Dendritic cell treated with granulocyte-macrophage colony-stimulating factor and Interleukin-4, amounts not matched to agents 40 ng/mL and 50 ng/mL, for 4 days (primary cell): Measurements from ENCODE around the gene HOXD13.
A peak's percentile ranks its signal among the peaks of the same experiment; 100 is the strongest.

ENCODE experiments used
- H3K27ac Mint-ChIP-seq: one replicate; pipeline ENCODE4 v1.8.0; 2022; ENCODE audit warnings: mild to moderate bottlenecking, mixed read lengths
- H3K27me3 Mint-ChIP-seq: one replicate; pipeline ENCODE4 v1.8.0; 2022; ENCODE audit warnings: mild to moderate bottlenecking, mixed read lengths
- H3K36me3 Mint-ChIP-seq: one replicate; pipeline ENCODE4 v1.8.0; 2022; ENCODE audit warnings: low read depth, mixed read lengths
- H3K4me1 Mint-ChIP-seq: one replicate; pipeline ENCODE4 v1.8.0; 2022; ENCODE audit warnings: low read depth, mixed read lengths
- H3K4me3 Mint-ChIP-seq: one replicate; pipeline ENCODE4 v1.8.0; 2022; ENCODE audit warnings: mild to moderate bottlenecking, moderate library complexity, mixed read lengths
- H3K9me3 Mint-ChIP-seq: one replicate; pipeline ENCODE4 v1.8.0; 2022; ENCODE audit warnings: mixed read lengths
- intact Hi-C: fragments of 100-400 bp; cut with micrococcal nuclease; formaldehyde crosslinking; loops from one replicate; pipeline ENCODE4 v1.15.0; 2022

The HOXD13 gene

GRCh38 chr2:176092270-176093144 is at the start of gene HOXD13:
Gene HOXD13 (plus strand): TSS chr2:176092721. CDS start chr2:176092891, 170 bp downstream.
- Mint-ChIP-seq H3K9me3 (no peaks in the 10 kb centered on the region), H3K4me1 (peaks cover 50% of the 10 kb centered on the region), H3K27ac (no peak within 1 kb of the TSS), H3K4me3 (peak within 1 kb of the TSS; percentile 73), H3K36me3 (no peaks in the 10 kb centered on the region), H3K27me3 (peaks cover 94% of the 10 kb centered on the region)
- intact Hi-C loops: loop anchor here (10.0 kb wide), 1 partner anchor 88 kb away; the partner anchor contains the start of gene LNPK

GRCh38 chr2:176056406-176056805 is 36.1 kb upstream of the HOXD13 start:
- intact Hi-C loops: no loop called here
- H3K27ac Mint-ChIP-seq: no peak overlapping the region
- no peaks in the 10 kb centered on the region for H3K36me3 Mint-ChIP-seq
- H3K9me3 Mint-ChIP-seq: no peaks in the 10 kb centered on the region
- no peaks in the 10 kb centered on the region for H3K4me1 Mint-ChIP-seq
- no peak overlapping the region for H3K4me3 Mint-ChIP-seq
- peaks cover 48% of the 10 kb centered on the region for H3K27me3 Mint-ChIP-seq

DNA sequence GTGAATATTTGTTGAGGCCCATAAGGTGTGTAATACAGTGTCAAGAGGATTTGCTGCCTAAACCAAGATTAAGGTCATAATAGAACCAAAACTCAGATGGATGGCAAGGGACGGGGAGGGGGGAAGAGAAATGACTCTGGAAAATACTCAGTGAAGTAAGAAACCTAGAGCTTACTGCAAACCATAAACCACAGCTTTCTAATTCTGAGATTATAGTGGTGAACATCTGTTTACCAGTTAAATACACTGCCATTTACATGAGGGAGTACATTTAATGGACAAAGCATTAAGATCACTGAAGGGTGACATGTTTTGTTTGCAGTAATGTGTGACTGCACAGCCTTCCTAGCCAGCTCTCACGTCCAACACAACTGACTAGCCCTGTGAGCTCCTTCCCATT is 28.6 kb upstream of the HOXD13 start:
- Mint-ChIP-seq H3K27me3 (peaks cover 82% of the 10 kb centered on the region), H3K36me3 (no peaks in the 10 kb centered on the region), H3K9me3 (no peaks in the 10 kb centered on the region), H3K27ac (no peak overlapping the region), H3K4me1 (peaks cover 9% of the 10 kb centered on the region), H3K4me3 (no peak overlapping the region)
- intact Hi-C loops: no loop called here

- peaks cover 91% of the 10 kb centered on the region for H3K27me3 Mint-ChIP-seq
- no peak overlapping the region for H3K27ac Mint-ChIP-seq
- intact Hi-C loops: no loop called here
- no peaks in the 10 kb centered on the region for H3K36me3 Mint-ChIP-seq
- peaks cover 13% of the 10 kb centered on the region for H3K4me1 Mint-ChIP-seq
- peak overlapping the region; percentile 26 for H3K4me3 Mint-ChIP-seq
- no peaks in the 10 kb centered on the region for H3K9me3 Mint-ChIP-seq
Observed at GRCh38 chr2:176066645-176067588, 25.6 kb upstream of the HOXD13 start.

GRCh38 chr2:176067589-176068418 is 24.7 kb upstream of the HOXD13 start:
- intact Hi-C loops: no loop called here

GRCh38 chr2:176068419-176068832 is 24.1 kb upstream of the HOXD13 start:
- no peak overlapping the region for H3K27ac Mint-ChIP-seq
- H3K4me1 Mint-ChIP-seq: peaks cover 14% of the 10 kb centered on the region
- no peaks in the 10 kb centered on the region for H3K9me3 Mint-ChIP-seq
- no peaks in the 10 kb centered on the region for H3K36me3 Mint-ChIP-seq
- H3K4me3 Mint-ChIP-seq: no peak overlapping the region
- peaks cover 96% of the 10 kb centered on the region for H3K27me3 Mint-ChIP-seq
- intact Hi-C loops: no loop called here

More at GRCh38 chr2:176067589-176068418, 24.7 kb upstream of the HOXD13 start:
- Mint-ChIP-seq H3K4me3 (peak overlapping the region; percentile 26), H3K36me3 (no peaks in the 10 kb centered on the region), H3K27ac (no peak overlapping the region), H3K4me1 (peaks cover 14% of the 10 kb centered on the region), H3K9me3 (no peaks in the 10 kb centered on the region), H3K27me3 (peaks cover 93% of the 10 kb centered on the region)

DNA sequence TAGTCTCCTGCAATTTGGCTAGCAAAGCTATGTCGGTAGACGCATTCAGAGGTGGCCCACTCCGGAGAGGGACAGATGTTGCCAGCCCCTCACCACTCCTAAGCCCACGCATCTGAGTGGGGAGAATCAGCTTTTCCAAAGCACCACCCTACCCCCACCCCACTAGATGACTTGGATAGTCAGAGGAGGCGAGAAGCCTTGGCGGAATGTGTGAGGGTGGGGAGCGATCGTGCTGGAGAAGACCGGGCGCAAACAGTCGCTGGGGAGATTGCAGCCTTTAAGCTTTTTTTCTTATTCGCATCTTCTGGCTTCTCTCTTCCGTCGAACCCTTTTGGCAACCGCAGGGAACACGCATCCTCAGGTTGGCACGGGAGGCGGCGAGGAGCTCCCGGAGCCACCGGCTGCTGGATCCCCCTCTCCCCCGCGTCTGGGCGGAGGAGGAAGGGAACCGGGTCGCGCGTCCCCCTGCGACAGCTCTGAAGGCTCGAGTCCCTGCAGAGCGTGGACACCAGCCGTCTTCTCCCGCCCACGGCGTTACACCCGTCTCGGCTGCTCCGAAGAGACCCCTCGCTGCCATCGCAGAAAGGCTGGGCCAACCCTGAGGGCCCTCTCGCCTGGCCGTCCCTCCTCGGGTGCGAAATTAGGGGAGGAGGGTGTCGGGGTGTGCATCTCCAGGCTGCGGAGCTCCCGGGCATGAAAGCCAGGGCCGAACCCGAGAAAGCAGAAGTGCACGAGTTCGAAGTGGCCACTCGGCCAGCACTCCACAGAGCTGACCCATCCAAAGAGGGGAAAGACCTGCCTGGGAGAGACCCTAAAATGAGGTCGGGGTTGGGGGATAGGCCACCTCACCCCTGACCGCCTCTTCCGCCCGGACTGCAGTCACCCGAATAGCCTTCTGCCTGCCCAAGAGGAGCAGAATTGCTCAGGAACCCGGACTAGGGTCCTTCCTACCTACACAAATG is 20.9 kb upstream of the HOXD13 start:
- intact Hi-C loops: no loop called here
- peaks cover 98% of the 10 kb centered on the region for H3K27me3 Mint-ChIP-seq
- H3K27ac Mint-ChIP-seq: no peak overlapping the region
- H3K4me1 Mint-ChIP-seq: peaks cover 14% of the 10 kb centered on the region
- no peaks in the 10 kb centered on the region for H3K9me3 Mint-ChIP-seq
- H3K4me3 Mint-ChIP-seq: no peak overlapping the region
- no peaks in the 10 kb centered on the region for H3K36me3 Mint-ChIP-seq

DNA sequence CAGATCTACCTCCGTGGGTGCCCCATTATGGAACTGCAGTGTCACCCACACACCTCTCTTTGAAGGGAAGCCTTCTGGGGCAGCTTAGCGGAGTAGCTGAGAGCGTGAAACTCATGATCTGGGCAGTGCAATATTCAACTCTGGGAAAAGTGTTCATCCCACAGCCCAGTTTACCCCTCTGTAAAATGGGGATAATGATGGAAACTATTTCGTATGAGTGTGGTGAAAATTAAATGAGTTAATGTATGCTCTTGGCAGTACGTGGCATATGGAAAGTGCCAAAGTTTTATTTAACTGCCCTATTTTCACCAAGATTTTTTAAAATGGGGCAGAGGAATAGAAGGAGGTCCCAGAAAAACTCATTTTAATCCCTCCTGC is 20.2 kb upstream of the HOXD13 start:
- Mint-ChIP-seq H3K4me3 (no peak overlapping the region), H3K9me3 (no peaks in the 10 kb centered on the region)
- intact Hi-C loops: no loop called here

DNA sequence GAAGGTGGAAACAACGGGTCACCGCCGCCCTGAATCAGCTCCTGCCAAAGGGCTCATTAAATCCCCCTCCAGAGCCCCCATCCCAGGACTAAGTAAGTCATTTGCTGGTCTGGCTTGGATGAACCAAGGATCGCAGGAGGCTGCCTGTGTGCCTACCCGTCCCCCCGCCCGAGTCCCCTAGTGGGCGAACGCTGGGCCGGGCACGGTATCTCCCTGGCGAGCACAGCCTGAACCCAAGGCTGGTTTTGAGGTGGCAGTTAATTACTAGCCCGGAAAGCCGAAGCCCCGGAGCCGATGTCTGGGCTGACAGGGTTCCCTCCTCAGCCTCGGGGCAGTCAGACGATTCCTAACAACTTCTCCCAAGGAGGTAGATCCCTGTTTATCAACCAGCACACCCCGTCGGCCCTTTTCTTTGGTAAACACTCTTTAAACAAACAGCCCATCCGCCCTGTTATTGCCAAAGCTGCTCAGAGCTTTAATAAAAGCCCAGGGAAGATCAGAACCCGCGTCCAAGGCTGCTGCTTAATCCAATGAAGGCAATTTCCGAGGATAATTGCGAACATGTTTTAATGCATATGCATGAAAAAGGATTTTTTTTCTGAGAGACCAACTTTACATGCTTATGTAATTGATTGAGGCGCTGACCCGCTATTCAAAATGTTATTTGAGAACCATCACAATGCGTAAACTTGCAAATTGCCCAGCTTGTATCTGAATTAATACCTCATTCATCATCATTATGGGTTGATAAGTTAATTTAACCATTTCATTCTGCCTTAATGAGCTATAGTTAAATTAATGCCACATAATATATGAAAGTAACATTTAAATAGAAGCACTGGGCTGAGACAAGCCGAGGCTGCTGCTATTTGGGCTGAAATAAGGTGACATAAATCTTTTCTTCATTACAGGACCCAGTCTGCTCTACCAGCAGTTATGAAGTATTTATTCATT is 19.3 kb upstream of the HOXD13 start:
- Mint-ChIP-seq H3K36me3 (no peaks in the 10 kb centered on the region), H3K4me1 (peaks cover 5% of the 10 kb centered on the region), H3K4me3 (no peak overlapping the region), H3K9me3 (no peaks in the 10 kb centered on the region), H3K27ac (no peak overlapping the region), H3K27me3 (peaks cover 84% of the 10 kb centered on the region)
- intact Hi-C loops: no loop called here

More for the DNA sequence above, 20.2 kb upstream of the HOXD13 start:
- Mint-ChIP-seq H3K36me3 (no peaks in the 10 kb centered on the region), H3K27ac (no peak overlapping the region), H3K27me3 (peaks cover 93% of the 10 kb centered on the region), H3K4me1 (peaks cover 11% of the 10 kb centered on the region)

DNA sequence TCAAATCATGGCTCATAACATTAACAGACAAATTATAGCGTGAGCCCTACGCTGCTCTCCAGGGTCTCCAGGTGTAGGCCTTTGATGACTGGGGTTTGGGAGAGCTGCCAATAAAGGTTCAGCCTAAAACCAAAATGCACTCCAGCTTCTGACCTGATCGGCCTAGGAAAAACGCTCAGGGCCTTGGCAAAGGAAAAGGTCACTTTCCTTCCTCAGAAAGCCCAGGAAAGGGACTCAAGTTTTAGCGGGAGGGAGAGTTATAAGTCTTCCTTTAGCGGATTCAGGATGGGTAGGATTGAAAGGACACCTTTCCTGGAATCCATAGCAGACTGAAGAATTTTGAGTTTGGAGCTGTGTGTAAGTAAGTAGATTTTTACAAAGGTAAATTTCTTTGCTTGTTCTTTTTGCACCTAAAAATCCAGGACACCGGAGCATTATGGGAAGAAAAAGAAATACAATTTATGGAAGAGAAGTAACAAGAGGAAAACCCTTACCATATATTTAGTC is 17.5 kb upstream of the HOXD13 start:
- Mint-ChIP-seq H3K4me3 (no peak overlapping the region), H3K4me1 (peaks cover 22% of the 10 kb centered on the region), H3K27me3 (peaks cover 83% of the 10 kb centered on the region), H3K9me3 (no peaks in the 10 kb centered on the region), H3K27ac (no peak overlapping the region), H3K36me3 (no peaks in the 10 kb centered on the region)
- intact Hi-C loops: no loop called here

- Mint-ChIP-seq H3K36me3 (no peaks in the 10 kb centered on the region), H3K4me1 (peaks cover 24% of the 10 kb centered on the region), H3K4me3 (no peak overlapping the region), H3K9me3 (no peaks in the 10 kb centered on the region), H3K27me3 (peaks cover 80% of the 10 kb centered on the region), H3K27ac (no peak overlapping the region)
- intact Hi-C loops: no loop called here
Observed at GRCh38 chr2:176075481-176075880, 17.0 kb upstream of the HOXD13 start.

- H3K4me3 Mint-ChIP-seq: no peak overlapping the region
- H3K4me1 Mint-ChIP-seq: peaks cover 29% of the 10 kb centered on the region
- H3K27ac Mint-ChIP-seq: no peak overlapping the region
- no peaks in the 10 kb centered on the region for H3K36me3 Mint-ChIP-seq
- intact Hi-C loops: no loop called here
- H3K27me3 Mint-ChIP-seq: peaks cover 80% of the 10 kb centered on the region
- no peaks in the 10 kb centered on the region for H3K9me3 Mint-ChIP-seq
Observed at GRCh38 chr2:176076063-176076462, 16.5 kb upstream of the HOXD13 start.
